Activated naive CD8-positive, alpha-beta T cell treated with anti-CD3 and anti-CD28 coated beads, Interleukin-2, amount 50 U/mL, for 16 hours (primary cell): Measurements from ENCODE around the gene CDH24.

ENCODE experiments used
- DNase-seq: peaks from one replicate; pipeline ENCODE4 v3.0.0-alpha.2; 2020; ENCODE audit warnings: low read depth, low spot score

CDH24 gene

GRCh38 chr14:23091294-23092225, 34.2 kb upstream of the CDH24 start:
- DNase-seq, result no peak

- DNase-seq, result no peak
Observed at GRCh38 chr14:23090254-23090636, 32.9 kb upstream of the CDH24 start.

GRCh38 chr14:23089498-23090253, 32.4 kb upstream of the CDH24 start:
- no peak for DNase-seq

- DNase-seq, result no peak
Observed at GRCh38 chr14:23086565-23086964, 29.2 kb upstream of the CDH24 start.

GRCh38 chr14:23085458-23085857, 28.1 kb upstream of the CDH24 start:
- DNase-seq, result no peak

GRCh38 chr14:23080474-23080873, 23.2 kb upstream of the CDH24 start:
- no peak for DNase-seq

- no peak for DNase-seq
Observed at GRCh38 chr14:23079716-23080115, 22.4 kb upstream of the CDH24 start.

- DNase-seq, result no peak
Observed at GRCh38 chr14:23078692-23079116, 21.4 kb upstream of the CDH24 start.

- no peak for DNase-seq
Observed at GRCh38 chr14:23077962-23078361, 20.6 kb upstream of the CDH24 start.

GRCh38 chr14:23076785-23077408, 19.6 kb upstream of the CDH24 start:
- DNase-seq, result no peak

GRCh38 chr14:23074906-23075305, 17.6 kb upstream of the CDH24 start:
- DNase-seq, result no peak

- DNase-seq, result no peak
Observed at GRCh38 chr14:23071921-23072539, 14.7 kb upstream of the CDH24 start.

GRCh38 chr14:23071244-23071920, 14.1 kb upstream of the CDH24 start:
- DNase-seq, result peak; percentile 52

GRCh38 chr14:23070262-23071129, 13.2 kb upstream of the CDH24 start:
- no peak for DNase-seq

GRCh38 chr14:23069413-23069806, 12.1 kb upstream of the CDH24 start:
- DNase-seq, result no peak

- peak; percentile 47 for DNase-seq
Observed at GRCh38 chr14:23068789-23069412, 11.6 kb upstream of the CDH24 start.

GRCh38 chr14:23067847-23068788, 10.8 kb upstream of the CDH24 start:
- DNase-seq, result no peak

GRCh38 chr14:23066855-23067744, 9.8 kb upstream of the CDH24 start:
- no peak for DNase-seq
